ENCODE measurements around the gene PUM2.
A peak's percentile ranks its signal among the peaks of the same experiment; 100 is the strongest.

The PUM2 gene

GRCh38 chr2:20225294-20226151, 125.1 kb downstream of the PUM2 start:
- FAIRE-seq (no peak), DNase-seq (ENCODE audit: insufficient read length, low spot score) (no peak)
- TF ChIP-seq CTCF (IDR thresholded peaks at IDR 0.05; ENCODE audit: insufficient read depth, missing control alignments), result peak; percentile 49

GRCh38 chr2:20224716-20225293, 125.8 kb downstream of the PUM2 start, which contains the start of gene SDC1:
TSS of gene SDC1 (minus strand) at chr2:20225130. CDS start at chr2:20224867, 263 bp downstream.
- TF ChIP-seq CTCF (IDR thresholded peaks at IDR 0.05; ENCODE audit: insufficient read depth, missing control alignments), result no peak
- FAIRE-seq, result no peak

GRCh38 chr2:20224164-20224715, 126.4 kb downstream of the PUM2 start:
- DNase-seq (ENCODE audit: insufficient read length, low spot score), result no peak
- no peak for FAIRE-seq
- TF ChIP-seq CTCF (IDR thresholded peaks at IDR 0.05; ENCODE audit: insufficient read depth, missing control alignments), result no peak

More at GRCh38 chr2:20224716-20225293, 125.8 kb downstream of the PUM2 start, which contains the start of gene SDC1:
- no peak for DNase-seq (ENCODE audit: insufficient read length, low spot score)

GRCh38 chr2:20223407-20224163, 127.1 kb downstream of the PUM2 start:
- no peak for TF ChIP-seq CTCF (IDR thresholded peaks at IDR 0.05; ENCODE audit: insufficient read depth, missing control alignments)
- no peak for DNase-seq (ENCODE audit: insufficient read length, low spot score)
- no peak for FAIRE-seq

- no peak for TF ChIP-seq CTCF (IDR thresholded peaks at IDR 0.05; ENCODE audit: insufficient read depth, missing control alignments)
- no peak for DNase-seq (ENCODE audit: insufficient read length, low spot score)
Observed at GRCh38 chr2:20222769-20223406, 127.8 kb downstream of the PUM2 start.

GRCh38 chr2:20222014-20222768, 128.5 kb downstream of the PUM2 start:
- TF ChIP-seq CTCF (IDR thresholded peaks at IDR 0.05; ENCODE audit: insufficient read depth, missing control alignments), result no peak
- no peak for FAIRE-seq

More at GRCh38 chr2:20222769-20223406, 127.8 kb downstream of the PUM2 start:
- FAIRE-seq, result no peak

More at GRCh38 chr2:20222014-20222768, 128.5 kb downstream of the PUM2 start:
- DNase-seq (ENCODE audit: insufficient read length, low spot score), result no peak
